OCI-LY3 (cell line): ENCODE results near the gene CTNNA3.

ENCODE experiments used
- EZH2phosphoT487 ChIP-seq: fragments of 200-600 bp; shearing (Covaris generic); IDR thresholded peaks from 2 replicates; pipeline ENCODE4 v1.6.1; 2018; ENCODE audit warnings: antibody characterized with exemption, mixed run types, low read depth
- TF ChIP-seq, protein P1 (sequence below): fragments of 200-600, 300-600 bp; sonication (generic); IDR thresholded peaks from 2 replicates; pipeline ENCODE4 v1.5.1; 2014; ENCODE audit warnings: antibody characterized with exemption, low read length, low read depth

DNA sequence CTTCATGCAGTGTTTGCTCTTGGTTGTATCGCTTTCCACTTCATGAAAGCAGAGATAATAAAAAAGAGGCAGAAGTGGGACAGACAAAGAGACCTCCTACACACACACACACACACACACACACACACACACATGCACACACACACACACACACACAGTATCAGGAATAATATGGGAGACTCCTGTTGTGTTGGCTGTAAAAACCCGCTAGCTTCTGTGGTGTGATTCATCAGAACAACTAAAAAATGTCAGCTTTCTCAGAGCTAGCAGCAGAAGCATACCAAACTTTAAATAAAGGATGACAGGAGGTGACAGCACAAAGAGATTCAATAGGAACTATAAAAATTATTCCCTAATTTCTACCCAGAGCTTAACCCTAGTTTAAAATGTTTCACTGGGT, 918.3 kb downstream of the CTNNA3 start:
- TF ChIP-seq EZH2phosphoT487 = no peak
- TF ChIP-seq, protein P1, sequence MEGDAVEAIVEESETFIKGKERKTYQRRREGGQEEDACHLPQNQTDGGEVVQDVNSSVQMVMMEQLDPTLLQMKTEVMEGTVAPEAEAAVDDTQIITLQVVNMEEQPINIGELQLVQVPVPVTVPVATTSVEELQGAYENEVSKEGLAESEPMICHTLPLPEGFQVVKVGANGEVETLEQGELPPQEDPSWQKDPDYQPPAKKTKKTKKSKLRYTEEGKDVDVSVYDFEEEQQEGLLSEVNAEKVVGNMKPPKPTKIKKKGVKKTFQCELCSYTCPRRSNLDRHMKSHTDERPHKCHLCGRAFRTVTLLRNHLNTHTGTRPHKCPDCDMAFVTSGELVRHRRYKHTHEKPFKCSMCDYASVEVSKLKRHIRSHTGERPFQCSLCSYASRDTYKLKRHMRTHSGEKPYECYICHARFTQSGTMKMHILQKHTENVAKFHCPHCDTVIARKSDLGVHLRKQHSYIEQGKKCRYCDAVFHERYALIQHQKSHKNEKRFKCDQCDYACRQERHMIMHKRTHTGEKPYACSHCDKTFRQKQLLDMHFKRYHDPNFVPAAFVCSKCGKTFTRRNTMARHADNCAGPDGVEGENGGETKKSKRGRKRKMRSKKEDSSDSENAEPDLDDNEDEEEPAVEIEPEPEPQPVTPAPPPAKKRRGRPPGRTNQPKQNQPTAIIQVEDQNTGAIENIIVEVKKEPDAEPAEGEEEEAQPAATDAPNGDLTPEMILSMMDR = no peak
